HG03097 (cell line): ENCODE data around the gene PUM2.

Experiments
- ATAC-seq: cut with Tn5 transposase; IDR thresholded peaks from one replicate; pipeline ENCODE4 v1.9.1; 2021; ENCODE audit not compliant: unreplicated experiment, low FRiP score

The PUM2 gene

GRCh38 chr2:20205069-20205468, 145.6 kb downstream of the PUM2 start:
- no peak for ATAC-seq

- no peak for ATAC-seq
These were observed 147.0 kb downstream of the PUM2 start for GRCh38 chr2:20203521-20204225.

GRCh38 chr2:20203072-20203471, 147.6 kb downstream of the PUM2 start:
- no peak for ATAC-seq

- no peak for ATAC-seq
These were observed 149.0 kb downstream of the PUM2 start for GRCh38 chr2:20201671-20202070.

GRCh38 chr2:20200697-20201555, 149.7 kb downstream of the PUM2 start:
- no peak for ATAC-seq

- ATAC-seq: no peak
These were observed 150.9 kb downstream of the PUM2 start for GRCh38 chr2:20199633-20200270.

- no peak for ATAC-seq
These were observed 151.6 kb downstream of the PUM2 start for GRCh38 chr2:20198796-20199632.
